Measurements from ENCODE around the gene FHL2.
A peak's percentile ranks its signal among the peaks of the same experiment; 100 is the strongest.

- TF ChIP-seq POLR2A (IDR thresholded peaks at IDR 0.05; ENCODE audit: low read length), result peak; percentile 12
- TF ChIP-seq GATA1 (IDR thresholded peaks at IDR 0.05; ENCODE audit: low read depth, low read length), result no peak
These were observed 2.4 kb downstream of the FHL2 start for GRCh38 chr2:105396254-105397024.

Measured in erythroblast (primary cell).